ENCODE data around the gene PTPRR. TPM values are rescaled to one million over a fixed set of nuclear protein-coding genes. Genes with fewer than 3 reads are reported as not detected.

Gene PTPRR
- total and polyA plus RNA-seq, 9 donors = 0.15 to 1.5 (median 0.32) TPM; not detected in 1

DNA sequence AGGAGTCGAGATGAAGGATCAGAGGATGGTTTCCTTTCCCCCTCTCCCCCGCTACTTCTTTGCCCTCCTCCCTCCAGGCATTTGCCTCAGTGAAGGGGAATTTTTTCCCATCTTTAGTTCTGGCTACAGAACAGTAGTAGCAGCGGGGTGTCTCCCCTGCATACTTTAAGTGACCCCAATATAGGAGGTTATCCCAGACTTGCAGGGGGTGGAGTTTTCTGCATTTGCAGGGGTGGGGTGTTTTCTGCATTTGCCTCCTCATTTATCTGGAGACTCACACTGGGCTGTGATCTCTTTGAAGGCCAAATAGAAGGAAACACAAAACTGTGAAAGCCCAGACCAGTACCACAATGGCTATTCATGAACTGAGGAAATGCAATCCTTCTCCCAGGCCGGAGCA lies 303.1 kb downstream of the PTPRR start:
- no peak for DNase-seq
- no peaks in the 10 kb centered on the region for H3K9me3 ChIP-seq
- H3K4me3 ChIP-seq = no peak overlapping the region
- intact Hi-C loops (cut with DNase I) = no loop called here
- no peaks in the 10 kb centered on the region for H3K4me1 ChIP-seq (ENCODE audit: insufficient read depth)
- H3K36me3 ChIP-seq = no peaks in the 10 kb centered on the region
- no peak overlapping the region for H3K27ac ChIP-seq
- 76 to 80% (median 79%) methylated on average over 4 of the region's 4 CpGs for WGBS, 3 donors
- no peaks in the 10 kb centered on the region for H3K27me3 ChIP-seq
- TF ChIP-seq, protein P1, sequence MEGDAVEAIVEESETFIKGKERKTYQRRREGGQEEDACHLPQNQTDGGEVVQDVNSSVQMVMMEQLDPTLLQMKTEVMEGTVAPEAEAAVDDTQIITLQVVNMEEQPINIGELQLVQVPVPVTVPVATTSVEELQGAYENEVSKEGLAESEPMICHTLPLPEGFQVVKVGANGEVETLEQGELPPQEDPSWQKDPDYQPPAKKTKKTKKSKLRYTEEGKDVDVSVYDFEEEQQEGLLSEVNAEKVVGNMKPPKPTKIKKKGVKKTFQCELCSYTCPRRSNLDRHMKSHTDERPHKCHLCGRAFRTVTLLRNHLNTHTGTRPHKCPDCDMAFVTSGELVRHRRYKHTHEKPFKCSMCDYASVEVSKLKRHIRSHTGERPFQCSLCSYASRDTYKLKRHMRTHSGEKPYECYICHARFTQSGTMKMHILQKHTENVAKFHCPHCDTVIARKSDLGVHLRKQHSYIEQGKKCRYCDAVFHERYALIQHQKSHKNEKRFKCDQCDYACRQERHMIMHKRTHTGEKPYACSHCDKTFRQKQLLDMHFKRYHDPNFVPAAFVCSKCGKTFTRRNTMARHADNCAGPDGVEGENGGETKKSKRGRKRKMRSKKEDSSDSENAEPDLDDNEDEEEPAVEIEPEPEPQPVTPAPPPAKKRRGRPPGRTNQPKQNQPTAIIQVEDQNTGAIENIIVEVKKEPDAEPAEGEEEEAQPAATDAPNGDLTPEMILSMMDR (IDR thresholded peaks at IDR 0.05) = no peak
- TF ChIP-seq POLR2A (IDR thresholded peaks at IDR 0.05) (no peak), EP300 (IDR thresholded peaks at IDR 0.05) (no peak)

- TF ChIP-seq EP300 (IDR thresholded peaks at IDR 0.05) (no peak), POLR2A (IDR thresholded peaks at IDR 0.05) (no peak)
- TF ChIP-seq, protein P1 (IDR thresholded peaks at IDR 0.05) = no peak
- WGBS, 3 donors = 19 to 22% (median 20%) methylated on average over 5 of the region's 5 CpGs
- intact Hi-C loops (cut with DNase I) = no loop called here
- no peaks in the 10 kb centered on the region for H3K4me1 ChIP-seq (ENCODE audit: insufficient read depth)
- H3K36me3 ChIP-seq = no peaks in the 10 kb centered on the region
- no peaks in the 10 kb centered on the region for H3K27me3 ChIP-seq
- H3K4me3 ChIP-seq = no peak overlapping the region
- no peak overlapping the region for H3K27ac ChIP-seq
- no peaks in the 10 kb centered on the region for H3K9me3 ChIP-seq
- DNase-seq = no peak
Observed at GRCh38 chr12:70615174-70615866, 305.2 kb downstream of the PTPRR start.

GRCh38 chr12:70609739-70610491 lies 310.6 kb downstream of the PTPRR start:
- TF ChIP-seq EP300 (IDR thresholded peaks at IDR 0.05) (no peak), POLR2A (IDR thresholded peaks at IDR 0.05) (no peak)
- TF ChIP-seq, protein P1 (IDR thresholded peaks at IDR 0.05) = no peak
- 2 to 3% (median 2%) methylated on average over 47 to 63 of the region's 63 CpGs for WGBS, 3 donors
- no peak overlapping the region for H3K27ac ChIP-seq

DNA sequence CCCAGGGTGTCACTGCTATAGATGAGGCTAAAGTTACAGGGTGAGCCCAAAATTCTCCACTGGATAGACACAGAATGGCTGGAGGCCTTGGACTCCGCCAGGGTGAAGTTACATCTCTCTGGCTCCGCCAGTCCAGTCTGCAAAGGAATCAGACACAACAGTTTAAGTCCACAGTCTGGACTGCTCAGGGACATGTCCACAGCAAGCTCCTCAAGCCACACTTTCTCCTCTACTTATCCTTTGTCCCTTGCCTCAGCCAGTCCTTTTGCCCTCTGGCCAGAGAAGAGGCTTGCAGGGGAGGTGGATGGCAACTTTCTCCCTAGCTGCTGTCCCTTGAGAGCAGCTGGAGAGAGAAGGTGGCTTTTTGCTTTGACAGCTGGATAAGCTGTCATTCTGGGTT lies 311.3 kb downstream of the PTPRR start:
- no peaks in the 10 kb centered on the region for H3K9me3 ChIP-seq
- H3K4me1 ChIP-seq (ENCODE audit: insufficient read depth) = peaks cover 2% of the 10 kb centered on the region
- no peaks in the 10 kb centered on the region for H3K36me3 ChIP-seq
- 73 to 90% (median 82%) methylated on average over 2 of the region's 2 CpGs for WGBS, 3 donors
- H3K27me3 ChIP-seq = no peaks in the 10 kb centered on the region
- TF ChIP-seq, protein P1 (IDR thresholded peaks at IDR 0.05) = no peak
- TF ChIP-seq EP300 (IDR thresholded peaks at IDR 0.05) (no peak), POLR2A (IDR thresholded peaks at IDR 0.05) (no peak)
- DNase-seq = no peak
- intact Hi-C loops (cut with DNase I) = no loop called here
- no peak overlapping the region for H3K27ac ChIP-seq
- peak overlapping the region; percentile 25 for H3K4me3 ChIP-seq

More at GRCh38 chr12:70609739-70610491, 310.6 kb downstream of the PTPRR start:
- peak in 3 of 5 donors; percentile 16 to 36 (median 19) for DNase-seq
- Histone ChIP-seq H3K9me3 (no peaks in the 10 kb centered on the region), H3K4me3 (peak overlapping the region; percentile 25), H3K27me3 (no peaks in the 10 kb centered on the region), H3K4me1 (ENCODE audit: insufficient read depth) (peaks cover 2% of the 10 kb centered on the region), H3K36me3 (no peaks in the 10 kb centered on the region)
- intact Hi-C loops (cut with DNase I) = no loop called here

Measured in ovary (tissue), 9 donors.